Measurements from ENCODE around the gene CSGALNACT2. TPM values are rescaled to one million over a fixed set of nuclear protein-coding genes. Genes with fewer than 3 reads are reported as not detected.
A peak's percentile ranks its signal among the peaks of the same experiment; 100 is the strongest.
"Not testable (repeated sequence)": the region's sequence is repeated elsewhere in the genome, so short reads cannot be mapped to it uniquely, and the experiment has no call there.

CSGALNACT2 gene
- total RNA-seq, 1 donor = 17.3 TPM

DNA sequence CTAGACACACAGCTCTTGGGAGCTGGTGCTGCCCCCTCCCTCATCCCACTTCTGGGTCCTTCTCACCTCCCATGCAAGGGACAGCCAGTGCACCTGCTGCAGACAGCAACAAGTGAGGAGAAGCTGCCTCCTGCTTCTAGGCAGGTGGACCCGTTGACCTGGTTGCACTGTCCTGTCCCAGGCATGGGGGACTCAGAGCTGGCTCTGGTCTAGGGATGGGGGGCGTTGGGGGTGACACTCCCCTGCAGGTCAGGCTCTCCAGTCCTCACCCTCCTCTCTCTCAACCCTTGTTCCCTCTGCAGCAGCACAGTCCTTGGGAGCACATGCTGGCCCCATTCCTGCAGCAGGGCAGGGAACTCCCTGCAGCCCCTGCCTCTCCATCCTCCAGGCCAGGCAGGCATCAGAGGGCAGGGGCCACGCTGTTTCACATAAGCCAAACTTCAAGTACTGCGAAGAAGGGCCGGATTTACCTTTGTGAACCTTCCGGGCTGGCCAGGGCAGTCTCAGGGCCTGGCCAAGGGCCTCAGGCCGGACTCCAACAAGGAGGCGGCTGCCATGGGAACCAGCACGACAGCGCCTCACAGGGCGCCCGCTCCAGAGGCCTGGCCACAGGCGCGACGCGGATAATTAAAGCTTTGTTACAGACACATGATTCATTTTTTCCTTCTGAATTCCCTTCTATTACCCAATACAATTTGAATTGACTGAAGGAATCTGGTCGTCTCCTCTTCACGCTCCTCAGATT lies 80.1 kb downstream of the CSGALNACT2 start:
- DNase-seq (ENCODE audit: low read depth) = no peak
- TF ChIP-seq, protein P1, sequence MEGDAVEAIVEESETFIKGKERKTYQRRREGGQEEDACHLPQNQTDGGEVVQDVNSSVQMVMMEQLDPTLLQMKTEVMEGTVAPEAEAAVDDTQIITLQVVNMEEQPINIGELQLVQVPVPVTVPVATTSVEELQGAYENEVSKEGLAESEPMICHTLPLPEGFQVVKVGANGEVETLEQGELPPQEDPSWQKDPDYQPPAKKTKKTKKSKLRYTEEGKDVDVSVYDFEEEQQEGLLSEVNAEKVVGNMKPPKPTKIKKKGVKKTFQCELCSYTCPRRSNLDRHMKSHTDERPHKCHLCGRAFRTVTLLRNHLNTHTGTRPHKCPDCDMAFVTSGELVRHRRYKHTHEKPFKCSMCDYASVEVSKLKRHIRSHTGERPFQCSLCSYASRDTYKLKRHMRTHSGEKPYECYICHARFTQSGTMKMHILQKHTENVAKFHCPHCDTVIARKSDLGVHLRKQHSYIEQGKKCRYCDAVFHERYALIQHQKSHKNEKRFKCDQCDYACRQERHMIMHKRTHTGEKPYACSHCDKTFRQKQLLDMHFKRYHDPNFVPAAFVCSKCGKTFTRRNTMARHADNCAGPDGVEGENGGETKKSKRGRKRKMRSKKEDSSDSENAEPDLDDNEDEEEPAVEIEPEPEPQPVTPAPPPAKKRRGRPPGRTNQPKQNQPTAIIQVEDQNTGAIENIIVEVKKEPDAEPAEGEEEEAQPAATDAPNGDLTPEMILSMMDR (IDR thresholded peaks at IDR 0.05; ENCODE audit: insufficient read depth, low read depth, low read length) = no peak

DNA sequence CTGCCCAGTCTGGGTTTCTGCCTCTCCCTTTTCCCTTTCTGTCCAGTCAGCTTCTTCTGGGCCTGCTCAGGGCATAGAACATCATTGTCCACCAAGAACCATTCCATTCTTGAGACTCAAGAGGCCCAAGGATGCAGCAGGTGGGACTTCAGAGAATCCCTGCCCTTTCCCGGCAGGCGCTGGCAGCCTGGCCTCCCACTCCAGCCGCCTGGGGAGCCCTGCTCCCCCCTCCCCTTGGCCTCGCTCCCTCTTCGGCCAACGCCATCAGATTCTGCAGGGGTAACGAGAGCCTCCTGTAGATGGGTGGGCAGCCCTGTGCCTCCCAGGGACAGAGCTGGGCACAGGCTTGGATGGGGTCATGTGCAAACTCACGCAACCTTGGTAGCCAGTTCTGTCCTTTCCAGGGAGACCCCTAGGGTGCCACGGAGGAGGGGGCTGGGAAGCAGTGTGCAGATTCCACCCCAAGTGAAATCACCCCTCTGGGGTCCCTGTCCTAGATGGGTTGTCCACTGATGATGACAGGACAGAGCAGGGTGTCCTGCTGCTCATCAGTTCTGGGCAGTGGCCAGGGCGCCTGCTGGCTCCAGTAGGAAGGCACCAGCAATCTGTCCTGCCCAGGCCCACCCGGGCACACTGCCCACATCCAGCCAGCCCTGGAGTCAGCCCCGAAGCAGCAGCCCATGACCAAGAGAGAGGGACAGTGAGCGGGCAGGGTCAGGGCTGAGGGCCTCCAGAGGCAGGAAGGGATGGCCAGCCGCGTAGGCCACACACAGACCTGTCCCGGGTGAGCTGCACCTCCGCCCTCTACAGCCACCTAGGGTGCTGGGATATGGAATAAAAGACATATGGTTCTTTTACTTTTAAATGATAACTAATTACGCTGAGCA lies 80.9 kb downstream of the CSGALNACT2 start:
- DNase-seq (ENCODE audit: low read depth) = no peak
- TF ChIP-seq, protein P1 (IDR thresholded peaks at IDR 0.05; ENCODE audit: insufficient read depth, low read depth, low read length) = no peak
- no peak overlapping the region for H3K4me3 ChIP-seq (ENCODE audit: low read depth, low read length)

More for the DNA sequence above, 80.1 kb downstream of the CSGALNACT2 start:
- no peak overlapping the region for H3K4me3 ChIP-seq (ENCODE audit: low read depth, low read length)

GRCh38 chr10:43219848-43220247 lies 81.6 kb downstream of the CSGALNACT2 start:
- DNase-seq (ENCODE audit: low read depth) = no peak
- TF ChIP-seq, protein P1 (IDR thresholded peaks at IDR 0.05; ENCODE audit: insufficient read depth, low read depth, low read length) = no peak
- no peak overlapping the region for H3K4me3 ChIP-seq (ENCODE audit: low read depth, low read length)

DNA sequence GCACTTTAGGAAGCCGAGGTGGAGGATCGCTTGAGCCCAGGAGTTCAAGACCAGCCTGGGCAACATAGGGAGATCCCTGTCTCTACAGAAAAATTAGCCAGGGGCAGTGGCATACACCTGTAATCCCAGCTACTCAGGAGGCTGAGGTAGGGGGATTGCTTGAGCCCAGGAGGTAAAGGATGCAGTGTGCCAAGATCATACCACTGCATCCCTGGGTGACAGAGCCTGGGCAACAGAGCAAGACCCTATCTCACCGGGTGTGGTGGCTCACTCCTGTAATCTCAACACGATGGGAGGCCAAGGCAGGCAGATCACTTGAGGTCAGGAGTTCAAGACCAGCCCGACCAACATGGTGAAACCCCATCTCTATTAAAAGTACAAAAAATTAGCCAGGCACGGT lies 82.0 kb downstream of the CSGALNACT2 start:
- not testable (repeated sequence) for H3K4me3 ChIP-seq (ENCODE audit: low read depth, low read length); DNase-seq (ENCODE audit: low read depth)

DNA sequence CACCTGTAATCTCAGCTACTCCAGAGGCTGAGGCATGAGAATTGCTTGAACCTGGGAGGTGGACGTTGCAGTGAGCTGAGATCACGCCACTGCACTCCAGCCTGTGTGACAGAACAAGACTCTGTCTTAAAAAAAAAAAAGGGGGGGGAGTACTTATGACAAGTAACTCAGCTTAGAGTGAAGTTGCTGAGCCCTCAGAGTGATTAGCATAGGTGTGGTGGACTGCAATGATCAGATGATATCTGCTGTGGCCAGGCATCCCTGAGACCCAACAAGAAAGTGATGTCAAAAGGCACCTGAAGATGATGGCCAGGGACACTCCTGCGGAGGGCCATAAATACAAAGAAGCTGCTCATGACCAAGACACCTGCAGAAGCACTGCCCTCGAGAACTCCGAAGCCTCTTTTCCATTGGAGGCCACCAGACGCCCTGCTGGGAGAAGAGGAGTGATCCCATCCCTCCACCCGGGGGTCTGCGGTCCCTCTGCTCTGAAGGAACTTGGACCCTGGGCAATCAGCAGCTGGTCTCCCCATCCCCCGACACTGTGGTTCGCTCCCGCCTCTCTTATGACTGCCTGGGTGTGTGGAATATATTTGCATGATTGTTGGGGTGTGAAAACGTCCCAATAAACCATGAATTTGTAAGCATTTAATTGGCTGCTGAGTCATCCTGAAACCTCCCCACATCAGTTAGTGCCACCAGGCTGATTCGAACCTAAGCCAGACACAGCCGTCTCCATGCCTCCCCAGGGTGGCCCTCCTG lies 82.6 kb downstream of the CSGALNACT2 start:
- DNase-seq (ENCODE audit: low read depth) = no peak
- TF ChIP-seq, protein P1 (IDR thresholded peaks at IDR 0.05; ENCODE audit: insufficient read depth, low read depth, low read length) = no peak

GRCh38 chr10:43221419-43222209 lies 83.4 kb downstream of the CSGALNACT2 start:
- H3K4me3 ChIP-seq (ENCODE audit: low read depth, low read length) = no peak overlapping the region
- TF ChIP-seq, protein P1 (IDR thresholded peaks at IDR 0.05; ENCODE audit: insufficient read depth, low read depth, low read length) = peak; percentile 32
- no peak for DNase-seq (ENCODE audit: low read depth)

More for the DNA sequence above, 82.6 kb downstream of the CSGALNACT2 start:
- H3K4me3 ChIP-seq (ENCODE audit: low read depth, low read length) = no peak overlapping the region

Data from fibroblast of villous mesenchyme (primary cell).